GM12873 (cell line): ENCODE measurements around the gene OPCML.

Experiments used
- CTCF ChIP-seq: IDR thresholded peaks from 2 replicates; pipeline ENCODE4 v1.5.1; 2012; ENCODE audit warnings: low read depth, mild to moderate bottlenecking, moderate library complexity, low read length, control low read depth; ENCODE audit not compliant: insufficient read depth; ENCODE audit errors: missing control alignments

OPCML gene

GRCh38 chr11:132607575-132607974, 924.7 kb downstream of the OPCML start:
- TF ChIP-seq CTCF: no peak

GRCh38 chr11:132605825-132606570, 926.3 kb downstream of the OPCML start:
- TF ChIP-seq CTCF: no peak

GRCh38 chr11:132604431-132604830, 927.9 kb downstream of the OPCML start:
- TF ChIP-seq CTCF: no peak

GRCh38 chr11:132601875-132602274, 930.4 kb downstream of the OPCML start:
- TF ChIP-seq CTCF: no peak

GRCh38 chr11:132595711-132596134, 936.6 kb downstream of the OPCML start:
- TF ChIP-seq CTCF: no peak

- no peak for TF ChIP-seq CTCF
Measured at GRCh38 chr11:132595246-132595645, 937.1 kb downstream of the OPCML start.

GRCh38 chr11:132590986-132591385, 941.3 kb downstream of the OPCML start:
- TF ChIP-seq CTCF: no peak
